Stomach (tissue), 4 donors: ENCODE measurements around the gene ZNRF2.

Experiments used
- EP300 ChIP-seq: sonication (generic); formaldehyde crosslinking; IDR thresholded peaks from one replicate; pipeline ENCODE4 v1.6.1; 2017; ENCODE audit warnings: antibody characterized with exemption
- TF ChIP-seq, protein P1 (sequence below), 7 experiments: fragments of 450-650 bp in 4 of 7; fragments of 200-600 bp in 3 of 7; sonication (generic) in 3 of 7; IDR thresholded peaks; one replicate each; pipeline ENCODE4 v1.5.1; 2016 to 2019; ENCODE audit warnings: antibody characterized with exemption in 7 of 7, control low read depth in 2 of 7, mild to moderate bottlenecking in 1 of 7

GRCh38 chr7:30359957-30360356 lies 75.6 kb downstream of the ZNRF2 start:
- TF ChIP-seq EP300 = no peak
- TF ChIP-seq, protein P1, sequence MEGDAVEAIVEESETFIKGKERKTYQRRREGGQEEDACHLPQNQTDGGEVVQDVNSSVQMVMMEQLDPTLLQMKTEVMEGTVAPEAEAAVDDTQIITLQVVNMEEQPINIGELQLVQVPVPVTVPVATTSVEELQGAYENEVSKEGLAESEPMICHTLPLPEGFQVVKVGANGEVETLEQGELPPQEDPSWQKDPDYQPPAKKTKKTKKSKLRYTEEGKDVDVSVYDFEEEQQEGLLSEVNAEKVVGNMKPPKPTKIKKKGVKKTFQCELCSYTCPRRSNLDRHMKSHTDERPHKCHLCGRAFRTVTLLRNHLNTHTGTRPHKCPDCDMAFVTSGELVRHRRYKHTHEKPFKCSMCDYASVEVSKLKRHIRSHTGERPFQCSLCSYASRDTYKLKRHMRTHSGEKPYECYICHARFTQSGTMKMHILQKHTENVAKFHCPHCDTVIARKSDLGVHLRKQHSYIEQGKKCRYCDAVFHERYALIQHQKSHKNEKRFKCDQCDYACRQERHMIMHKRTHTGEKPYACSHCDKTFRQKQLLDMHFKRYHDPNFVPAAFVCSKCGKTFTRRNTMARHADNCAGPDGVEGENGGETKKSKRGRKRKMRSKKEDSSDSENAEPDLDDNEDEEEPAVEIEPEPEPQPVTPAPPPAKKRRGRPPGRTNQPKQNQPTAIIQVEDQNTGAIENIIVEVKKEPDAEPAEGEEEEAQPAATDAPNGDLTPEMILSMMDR (IDR thresholded peaks at IDR 0.05) = no peak
